Mesenteric fat pad (tissue), 1 donor: ENCODE measurements around the gene DNAAF9. TPM values are rescaled to one million over a fixed set of nuclear protein-coding genes. Genes with fewer than 3 reads are reported as not detected.

ENCODE experiments used
- DNase-seq: peaks from one replicate; pipeline ENCODE4 v3.0.0-alpha.2; 2020; ENCODE audit warnings: low spot score
- total RNA-seq: library from RNA; stranded (reverse); fragmentation: NEBNext Ultra II Directional; extraction: Animal tissue kit (Norgen Biotek cat#: 25700); gene quantifications from one replicate; pipeline ENCODE4 v1.2.1, GENCODE V29; 2021
- donor health status: DM: yes; HTN: yes; CAD: no.

Gene DNAAF9
- total RNA-seq, 1 donor from 2014 or later = 26.1 TPM

DNA sequence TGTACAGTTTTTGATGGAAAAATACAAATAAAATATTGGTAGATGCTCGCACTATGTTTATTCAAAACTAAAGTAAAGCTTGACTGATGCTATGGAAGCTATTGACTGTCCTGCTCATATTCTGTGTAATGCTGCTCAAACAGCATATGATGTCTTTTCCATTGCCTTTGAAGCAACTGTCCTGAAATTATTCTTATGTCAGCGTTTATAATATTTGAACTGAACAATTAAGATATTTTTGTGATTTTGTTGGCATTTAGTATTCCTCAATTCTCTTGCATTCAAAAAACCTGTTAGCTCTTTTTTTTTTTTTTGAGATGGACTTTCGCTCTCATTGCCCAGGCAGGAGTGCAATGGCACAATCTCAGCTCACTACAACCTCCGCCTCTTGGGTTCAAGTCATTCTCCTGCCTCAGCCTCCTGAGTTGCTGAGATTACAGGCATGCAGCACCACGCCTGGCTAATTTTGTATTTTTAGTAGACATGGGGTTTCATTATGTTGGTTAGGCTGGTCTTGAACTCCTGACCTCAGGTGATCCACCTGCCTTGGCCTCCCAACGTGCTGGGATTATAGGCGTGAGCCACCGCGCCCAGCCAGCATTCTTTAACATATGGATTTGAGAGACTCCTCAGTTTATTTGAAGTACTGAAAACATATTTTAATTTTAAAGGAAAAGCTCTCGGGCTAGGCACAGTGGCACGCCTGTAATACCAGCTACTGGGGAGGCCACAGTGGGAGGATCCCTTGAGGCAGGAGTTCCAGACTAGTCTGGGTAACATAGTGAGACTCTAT lies 5.3 kb upstream of the DNAAF9 start:
- DNase-seq = no peak

GRCh38 chr20:3410464-3410863 lies 3.0 kb upstream of the DNAAF9 start:
- DNase-seq = no peak

- DNase-seq = no peak
Measured at GRCh38 chr20:3409417-3409816, 1.9 kb upstream of the DNAAF9 start.

GRCh38 chr20:3407771-3408637 lies 535 bp upstream of the DNAAF9 start:
- peak; percentile 92 for DNase-seq

DNA sequence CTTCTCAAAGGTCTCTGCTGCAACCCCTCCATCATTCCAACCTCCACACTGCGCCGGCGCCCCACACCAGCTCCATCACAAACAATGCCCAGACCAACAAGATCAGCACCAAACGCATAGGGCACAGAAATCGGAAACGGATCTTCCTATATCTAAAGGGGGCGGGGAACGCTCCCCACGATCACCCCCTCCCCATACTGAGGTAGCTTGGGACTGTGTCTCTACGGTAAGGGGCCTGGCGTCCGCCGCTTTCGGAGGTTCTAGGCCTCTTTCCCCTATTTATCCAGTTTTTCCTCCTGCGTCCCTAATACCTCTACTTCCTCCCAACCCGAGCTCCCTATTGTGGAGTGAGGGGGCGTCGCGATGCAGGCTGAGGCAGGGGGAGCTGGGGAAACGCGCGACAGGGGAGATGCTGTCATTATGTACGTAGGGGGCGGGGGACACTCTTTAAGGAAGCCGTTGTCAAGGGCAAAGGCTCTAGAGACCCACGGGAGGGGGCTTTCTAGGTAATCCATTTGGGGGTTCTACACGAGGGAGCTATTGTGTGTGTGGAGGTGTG lies 909 bp downstream of the DNAAF9 start:
- DNase-seq = no peak

DNA sequence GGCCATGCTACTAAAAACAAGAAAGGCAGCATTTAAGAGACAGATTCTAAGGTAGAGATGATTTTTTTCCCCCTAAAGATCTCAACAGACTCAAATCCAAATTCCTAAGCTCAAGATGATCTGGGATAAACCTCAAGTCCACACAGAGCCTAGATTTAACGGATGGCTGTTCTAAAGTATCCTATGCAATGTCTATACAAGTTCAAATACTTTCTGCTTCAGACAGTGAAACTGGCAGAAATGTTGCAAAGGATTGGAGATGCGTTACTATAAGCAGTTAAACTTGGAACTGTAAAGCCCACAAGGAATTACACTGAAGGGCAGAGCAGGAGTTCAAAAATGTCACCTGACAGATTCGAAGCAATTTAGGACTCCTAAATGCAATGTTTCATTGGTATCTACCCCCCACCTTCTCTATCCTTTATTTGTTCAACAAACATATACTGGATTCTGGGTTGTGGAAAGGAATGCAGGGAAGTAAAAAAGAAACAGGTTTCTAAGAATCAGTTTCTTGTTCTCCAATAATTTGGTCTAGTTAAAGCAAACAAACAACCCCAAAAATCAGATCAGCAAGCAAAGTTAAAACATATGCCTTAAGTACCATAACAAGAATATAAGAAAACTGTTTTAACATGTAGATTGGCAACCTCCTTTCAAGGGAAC lies 1.6 kb downstream of the DNAAF9 start:
- DNase-seq = no peak

- no peak for DNase-seq
Measured at GRCh38 chr20:3405139-3405538, 2.3 kb downstream of the DNAAF9 start.

DNA sequence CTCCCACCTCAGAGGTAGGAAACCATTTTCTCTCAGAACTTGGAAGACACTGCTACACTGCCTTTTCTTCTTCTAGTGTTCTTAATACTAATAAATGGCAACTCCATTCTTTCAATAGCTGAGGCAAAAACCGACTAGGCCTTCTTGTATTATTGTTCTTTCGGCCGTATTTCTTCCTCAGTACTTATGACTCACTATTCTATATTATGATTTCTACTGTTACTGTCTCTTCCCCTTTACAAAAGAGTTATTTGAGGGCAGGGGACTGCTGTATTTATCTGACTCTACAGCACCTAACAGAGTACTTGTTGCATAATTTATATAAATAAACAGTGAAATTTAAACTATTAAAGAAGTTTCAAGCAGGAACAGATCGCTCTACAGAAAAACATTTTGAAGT lies 3.1 kb downstream of the DNAAF9 start:
- no peak for DNase-seq

- no peak for DNase-seq
Measured at GRCh38 chr20:3403741-3404140, 3.7 kb downstream of the DNAAF9 start.

GRCh38 chr20:3402453-3402852 lies 5.0 kb downstream of the DNAAF9 start:
- no peak for DNase-seq

GRCh38 chr20:3400260-3401155 lies 7.0 kb downstream of the DNAAF9 start:
- no peak for DNase-seq

DNA sequence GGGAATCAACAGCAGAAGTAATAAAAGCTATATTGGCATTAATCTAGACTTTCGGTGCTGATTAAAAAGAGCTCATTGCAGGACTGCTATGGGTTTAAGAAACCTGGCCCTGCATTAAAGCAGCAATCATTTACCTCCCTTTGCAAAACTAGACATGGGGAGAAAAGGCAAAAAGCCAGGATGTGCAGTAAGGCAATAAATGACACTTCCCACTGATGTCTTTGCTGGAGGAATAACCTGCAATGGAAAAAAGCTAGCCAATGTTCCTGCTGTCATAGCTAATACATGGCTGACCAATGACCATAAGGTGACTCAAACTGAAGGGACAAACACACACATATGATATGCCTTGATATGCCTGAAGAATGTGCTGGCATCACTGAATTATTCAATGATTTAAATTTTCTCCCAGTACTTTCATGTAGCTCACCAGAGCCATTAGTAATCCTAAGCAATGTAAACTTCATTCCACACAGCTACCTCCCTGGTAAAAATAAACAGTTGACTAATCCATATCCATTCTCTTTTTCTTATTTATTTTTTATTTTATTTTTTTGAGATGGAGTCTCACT lies 8.7 kb downstream of the DNAAF9 start:
- no peak for DNase-seq

DNA sequence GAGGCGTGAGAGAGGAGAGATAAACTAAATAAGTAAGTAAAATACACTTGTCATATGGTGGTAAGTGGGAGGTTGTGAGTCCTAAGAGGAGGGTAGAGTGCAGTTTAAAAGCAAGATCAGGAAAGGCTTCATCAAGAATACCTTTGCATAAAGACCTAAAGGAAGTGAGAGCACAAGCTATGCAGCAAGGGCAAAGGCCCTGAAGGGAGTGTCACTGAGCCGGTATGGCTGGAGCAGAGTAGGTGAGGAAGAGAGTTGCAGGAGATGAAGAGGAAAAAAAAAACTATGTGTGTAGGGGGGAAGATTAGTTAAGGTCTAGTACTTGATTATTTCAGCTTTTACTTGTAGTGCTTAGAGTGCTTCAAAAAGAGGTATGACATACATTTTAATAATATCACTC lies 11.0 kb downstream of the DNAAF9 start:
- DNase-seq = no peak

GRCh38 chr20:3392756-3393155 lies 14.7 kb downstream of the DNAAF9 start:
- DNase-seq = no peak

GRCh38 chr20:3390759-3391425 lies 16.6 kb downstream of the DNAAF9 start:
- no peak for DNase-seq

DNA sequence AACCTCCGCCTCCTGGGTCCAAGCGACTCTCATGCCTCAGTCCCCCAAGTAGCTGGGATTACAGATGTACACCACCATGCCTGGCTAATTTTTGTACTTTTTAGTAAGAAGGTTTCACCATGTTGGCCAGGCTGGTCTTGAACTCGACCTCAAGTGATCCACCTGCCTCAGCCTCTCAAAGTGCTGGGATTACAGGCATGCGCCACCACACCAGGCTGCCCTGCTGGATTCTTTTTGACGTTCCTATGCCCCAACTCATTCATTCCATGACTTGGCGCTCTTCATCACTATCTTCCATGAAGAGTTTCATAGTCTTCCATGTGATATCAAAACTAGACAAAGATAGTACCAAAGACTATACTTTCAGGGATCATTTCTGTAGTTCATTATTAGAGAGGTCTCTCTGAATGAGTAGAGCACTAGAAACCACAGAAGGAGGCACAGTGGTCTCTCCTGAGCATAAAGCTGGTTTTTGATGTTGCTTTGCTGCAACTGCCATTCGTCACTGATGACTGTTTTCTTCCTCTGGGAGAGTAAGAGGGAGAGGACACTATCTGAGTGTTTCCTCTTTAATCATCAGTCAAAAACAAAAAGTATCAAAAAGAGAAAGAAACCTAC lies 23.5 kb downstream of the DNAAF9 start:
- DNase-seq = no peak

GRCh38 chr20:3382836-3383235 lies 24.6 kb downstream of the DNAAF9 start:
- no peak for DNase-seq

GRCh38 chr20:3380228-3381070 lies 27.0 kb downstream of the DNAAF9 start:
- DNase-seq = no peak
